NCI-H2029 (cell line): ENCODE data around the gene FARP1.
A peak's percentile ranks its signal among the peaks of the same experiment; 100 is the strongest.
"Not testable (repeated sequence)": the region's sequence is repeated elsewhere in the genome, so short reads cannot be mapped to it uniquely, and the experiment has no call there.

Source experiments
- DNase-seq: peaks from one replicate; lab custom pipeline; 2025; lab: John Stamatoyannopoulos, UW

Gene FARP1

GRCh38 chr13:98263841-98264240 lies 120.9 kb downstream of the FARP1 start:
- DNase-seq, result no peak

DNA sequence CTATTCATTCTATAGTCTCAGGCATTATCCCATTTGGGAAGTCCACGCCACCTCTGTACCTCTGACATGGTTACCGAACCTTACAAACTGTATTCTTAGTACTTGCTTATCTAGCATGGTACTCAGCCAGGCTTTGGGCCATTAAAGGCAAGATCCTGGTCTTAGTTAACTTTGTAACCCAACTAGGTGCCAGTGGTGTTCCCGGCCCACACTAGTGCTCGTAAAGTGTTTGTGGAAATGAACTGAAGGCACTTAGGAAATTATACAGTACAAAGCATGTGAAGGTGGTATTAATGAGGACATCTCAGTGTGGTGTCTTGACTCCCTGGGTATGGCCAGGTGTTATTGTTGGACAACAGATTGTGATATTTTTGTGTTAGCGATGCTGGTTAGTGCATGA lies 122.0 kb downstream of the FARP1 start:
- no peak for DNase-seq

DNA sequence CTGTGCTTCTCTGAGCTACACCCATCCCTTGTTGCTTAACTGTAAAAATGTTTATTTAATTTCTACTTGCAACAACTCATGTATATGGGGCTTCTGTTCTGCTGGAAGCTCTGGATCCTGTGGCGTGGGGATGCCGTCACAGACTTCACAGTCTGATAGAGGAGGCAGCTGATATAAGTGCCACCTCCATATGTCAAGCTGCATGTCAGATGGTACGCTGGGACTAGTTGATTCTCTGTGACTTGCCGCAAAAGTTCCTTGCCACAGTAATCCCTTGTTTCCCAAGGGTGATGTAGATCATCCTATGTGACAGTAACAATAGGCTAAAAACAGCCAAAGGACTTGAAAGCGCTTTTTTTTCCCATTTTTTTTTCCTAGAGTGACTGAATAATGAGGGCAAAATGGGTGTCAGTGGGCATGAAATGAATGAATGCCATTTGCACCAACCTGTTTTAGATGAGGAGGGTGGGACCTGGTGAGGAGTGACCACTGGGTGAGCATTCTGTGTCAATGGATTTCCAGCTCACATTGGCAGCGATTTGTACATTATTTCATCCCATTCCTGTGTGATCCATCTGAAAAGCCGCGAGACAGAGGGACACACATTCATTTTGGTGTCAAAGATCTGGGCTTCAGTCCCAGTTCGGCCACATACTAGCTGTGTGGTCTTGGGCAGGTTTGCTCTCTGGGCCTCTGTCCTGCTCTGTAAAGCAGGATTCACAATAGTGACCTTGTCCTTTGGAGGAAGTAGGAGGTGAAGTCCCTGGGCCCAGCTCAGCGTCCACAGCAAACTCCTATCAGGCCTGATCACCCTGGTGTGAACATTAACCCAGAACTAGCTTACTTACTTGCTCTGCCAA lies 123.0 kb downstream of the FARP1 start:
- DNase-seq, result no peak

DNA sequence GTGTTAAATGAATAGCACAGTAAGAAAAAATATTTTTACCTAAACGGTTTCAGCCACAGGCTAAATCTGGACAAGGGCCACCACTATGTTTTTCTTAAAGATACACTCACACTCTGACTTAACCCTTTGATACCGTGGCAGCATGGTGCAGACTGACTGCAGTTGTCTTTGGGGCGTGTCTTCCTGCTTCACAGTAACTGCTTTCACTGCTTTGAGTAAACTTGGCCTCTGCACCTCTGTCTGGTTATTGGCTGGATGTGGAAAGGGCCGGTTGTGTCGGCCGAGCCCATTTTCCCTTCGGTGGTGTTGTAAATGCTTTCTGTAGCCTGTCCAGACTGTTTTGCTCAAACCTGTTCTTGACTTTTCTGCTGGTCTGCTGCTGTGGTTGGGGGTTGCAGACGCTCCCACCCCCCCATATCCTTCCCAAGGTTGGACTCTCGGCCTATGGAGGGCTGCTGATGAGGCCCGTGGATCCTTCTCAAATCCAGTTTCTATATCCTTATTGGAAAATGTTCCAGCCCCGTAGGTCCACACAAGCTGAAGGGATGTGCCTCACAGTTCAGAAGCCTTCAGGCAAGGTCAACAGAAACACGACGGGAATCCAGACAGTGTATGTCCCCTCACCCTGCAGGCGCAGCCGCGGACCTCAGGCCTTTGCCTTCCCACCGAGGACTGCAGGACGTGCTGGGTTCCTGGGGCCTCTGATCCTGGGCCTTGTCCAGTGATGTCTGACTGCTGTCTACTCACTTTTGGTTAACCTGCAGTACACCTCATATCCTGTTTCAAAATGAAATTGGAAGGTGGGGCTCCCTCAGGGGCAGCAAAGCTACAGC lies 124.4 kb downstream of the FARP1 start:
- DNase-seq, result no peak

GRCh38 chr13:98269386-98269785 lies 126.5 kb downstream of the FARP1 start:
- no peak for DNase-seq

- DNase-seq, result no peak
These were observed 127.9 kb downstream of the FARP1 start for GRCh38 chr13:98270819-98271218.

DNA sequence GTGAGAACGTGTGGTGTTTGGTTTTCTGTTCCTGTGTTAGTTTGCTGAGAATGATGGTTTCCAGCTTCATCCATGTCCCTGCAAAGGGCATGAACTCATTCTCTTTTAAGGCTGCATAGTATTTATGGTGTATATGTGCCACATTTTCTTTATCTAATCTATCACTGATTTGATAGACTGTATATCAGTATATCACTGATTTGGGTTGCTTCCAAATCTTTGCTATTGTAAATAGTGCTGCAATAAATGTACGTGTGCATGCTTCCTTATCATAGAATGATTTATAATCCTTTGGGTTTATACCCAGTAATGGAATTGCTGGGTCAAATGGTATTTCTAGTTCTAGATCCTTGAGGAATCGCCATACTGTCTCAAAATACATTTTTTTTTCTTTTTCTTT lies 128.8 kb downstream of the FARP1 start:
- DNase-seq, result not testable (repeated sequence)

DNA sequence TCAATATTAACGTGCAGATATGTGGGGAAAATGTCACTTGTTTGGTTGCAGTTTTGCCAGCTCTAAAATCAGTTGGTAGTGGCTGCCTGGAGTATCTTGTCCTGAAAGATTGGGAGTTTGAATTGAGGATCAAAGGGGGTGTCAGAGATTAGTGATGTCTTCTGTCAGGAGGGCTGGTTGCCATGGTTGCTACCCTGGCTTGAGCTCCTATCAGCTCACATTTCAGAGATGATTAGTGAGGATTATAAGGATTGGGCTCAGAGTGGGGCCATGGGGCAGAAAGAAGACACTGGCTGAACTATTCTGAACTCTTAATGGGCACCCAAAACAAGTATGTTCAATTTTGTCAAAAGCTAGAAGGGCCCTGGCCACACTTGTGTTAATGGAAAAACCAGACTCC lies 129.7 kb downstream of the FARP1 start:
- DNase-seq, result no peak

DNA sequence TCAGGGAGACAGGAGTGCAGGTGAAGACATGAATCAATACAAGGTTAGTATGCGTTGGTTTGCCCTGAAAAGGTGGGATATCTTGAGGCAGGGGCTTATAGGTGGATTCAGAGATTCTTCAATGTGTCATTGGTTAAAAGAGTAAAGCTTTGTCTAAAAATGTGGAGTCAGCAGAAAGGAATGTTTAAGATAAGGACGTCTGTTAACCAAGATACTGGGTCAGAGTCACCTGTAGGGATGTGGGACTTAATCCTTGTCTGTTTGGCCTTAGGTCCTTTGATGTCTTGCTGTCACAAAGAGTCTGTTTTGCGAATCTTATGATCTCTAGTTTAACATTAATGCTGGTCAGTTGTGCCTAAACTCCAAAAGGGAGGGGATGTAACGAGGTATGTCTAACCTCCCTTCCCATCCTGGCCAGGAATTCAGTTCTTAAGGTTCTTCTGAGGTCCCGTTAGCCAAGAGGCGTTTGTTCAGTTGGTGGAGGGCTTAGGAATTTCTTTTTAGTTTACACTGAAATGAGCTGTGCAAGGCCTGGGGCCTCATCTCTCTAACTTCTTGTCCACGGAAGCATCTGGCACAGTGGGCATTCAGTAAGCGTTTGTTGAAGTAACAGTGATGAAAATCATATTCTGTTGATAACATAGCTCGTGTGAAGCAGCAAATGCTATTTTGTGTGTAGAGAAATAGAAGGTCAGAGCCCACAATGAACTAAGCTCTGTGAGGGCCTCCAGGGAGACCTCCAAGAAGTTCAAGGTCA lies 130.4 kb downstream of the FARP1 start:
- no peak for DNase-seq

- no peak for DNase-seq
These were observed 131.2 kb downstream of the FARP1 start for GRCh38 chr13:98273824-98274742.

DNA sequence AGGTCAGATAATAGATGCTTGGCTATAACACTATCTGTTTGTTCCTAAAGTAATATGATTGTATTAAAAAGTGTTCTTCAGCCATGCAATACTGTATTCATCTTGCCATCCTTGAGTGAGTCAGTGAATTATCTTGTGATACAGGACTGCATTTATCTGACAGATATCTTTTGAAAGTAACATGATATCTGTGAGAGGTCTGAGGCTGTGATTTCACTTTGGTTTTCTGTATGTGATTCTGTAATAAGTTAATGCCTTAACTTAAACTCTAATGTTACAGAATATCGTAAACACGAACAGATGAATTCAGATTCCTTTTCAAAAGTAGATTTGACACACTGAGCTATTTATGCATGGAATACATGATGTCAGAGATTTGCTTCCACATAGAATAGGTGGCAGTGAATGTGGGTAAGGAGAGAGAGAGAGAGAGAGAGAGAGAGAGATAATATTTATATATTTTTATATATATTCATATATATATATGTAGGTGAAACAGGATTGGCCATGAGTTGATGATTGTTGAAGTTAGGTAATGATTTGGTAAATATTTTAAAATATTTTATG lies 132.1 kb downstream of the FARP1 start:
- DNase-seq, result no peak

DNA sequence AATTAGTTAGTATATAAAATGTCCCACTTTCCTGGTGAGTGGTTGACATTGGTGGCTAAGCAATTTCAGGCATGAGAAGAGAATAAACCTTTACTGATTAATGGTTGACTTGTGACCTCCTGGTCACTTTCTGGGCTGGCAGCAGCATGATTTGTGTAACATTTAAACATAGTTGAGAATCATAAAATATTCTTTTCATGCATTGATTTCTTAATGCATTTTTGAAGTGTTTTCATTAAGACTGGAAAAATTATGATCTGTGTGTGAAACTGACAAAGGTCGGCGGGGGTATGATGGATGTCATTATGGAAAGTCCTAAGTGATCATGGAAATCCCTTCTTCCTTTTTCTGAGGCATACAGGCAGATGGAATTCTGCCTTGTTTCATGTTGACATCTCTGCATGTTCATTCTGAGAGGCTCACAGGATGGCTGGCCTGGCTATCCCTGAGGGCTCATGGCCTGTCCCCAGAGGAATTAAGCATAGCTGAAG lies 132.8 kb downstream of the FARP1 start:
- no peak for DNase-seq

DNA sequence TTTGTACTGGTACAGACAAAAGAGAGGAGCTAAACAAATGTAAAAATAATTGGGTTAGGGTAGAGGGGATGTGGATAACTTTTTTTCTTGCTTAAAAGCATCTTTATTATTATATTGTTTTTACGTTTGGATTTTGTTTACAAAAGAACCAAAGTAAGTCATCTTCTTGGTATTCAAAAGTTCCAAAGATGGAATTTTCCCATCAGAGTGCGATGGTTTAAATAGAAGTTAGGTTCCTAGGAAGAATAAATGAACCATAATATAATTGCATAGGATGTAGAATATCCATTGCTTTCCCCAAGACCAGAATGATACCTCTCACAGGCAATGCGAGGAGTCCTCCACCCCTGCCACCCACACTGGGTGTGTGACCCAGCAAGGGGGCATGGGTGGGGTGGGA lies 133.6 kb downstream of the FARP1 start:
- DNase-seq, result no peak

- no peak for DNase-seq
These were observed 135.3 kb downstream of the FARP1 start for GRCh38 chr13:98278068-98278724.

- DNase-seq, result peak; percentile 50
These were observed 136.7 kb downstream of the FARP1 start for GRCh38 chr13:98279473-98280175.

DNA sequence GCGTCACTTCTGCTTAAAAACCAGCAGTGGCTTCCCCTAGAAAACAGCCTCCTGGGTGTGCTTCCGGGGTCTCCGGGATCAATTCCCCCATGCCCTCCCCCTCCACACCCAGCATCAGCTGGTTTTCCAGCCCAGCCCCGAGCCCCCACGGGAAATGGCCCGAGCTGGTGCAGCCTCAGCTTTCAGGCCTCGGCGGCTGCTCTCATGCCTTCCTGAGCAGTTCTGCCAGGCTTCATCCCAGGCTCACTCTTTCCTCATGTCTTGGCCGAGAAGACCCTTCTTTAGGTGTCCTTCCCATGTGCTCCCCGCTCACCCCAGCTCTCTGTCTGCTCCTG lies 137.2 kb downstream of the FARP1 start:
- DNase-seq, result no peak

DNA sequence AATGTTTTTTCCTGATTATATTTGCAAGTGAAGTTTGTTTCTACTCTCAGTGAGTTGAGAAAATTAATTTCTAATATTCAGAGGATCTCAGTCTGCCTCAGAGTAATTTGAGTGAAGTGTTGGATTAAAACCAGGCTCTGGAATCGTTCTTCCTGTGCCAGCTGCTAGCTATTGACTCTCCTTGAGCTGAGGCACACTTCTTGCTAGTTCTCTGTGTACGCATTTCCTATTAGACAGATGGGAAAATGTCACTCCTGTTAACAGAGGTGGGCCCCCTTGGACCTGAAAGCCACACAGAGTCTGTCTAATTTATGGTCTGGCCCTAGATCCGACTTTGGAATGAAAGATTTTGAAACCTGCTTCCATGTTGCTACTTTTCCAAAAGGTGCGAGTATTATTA lies 141.8 kb downstream of the FARP1 start:
- no peak for DNase-seq

DNA sequence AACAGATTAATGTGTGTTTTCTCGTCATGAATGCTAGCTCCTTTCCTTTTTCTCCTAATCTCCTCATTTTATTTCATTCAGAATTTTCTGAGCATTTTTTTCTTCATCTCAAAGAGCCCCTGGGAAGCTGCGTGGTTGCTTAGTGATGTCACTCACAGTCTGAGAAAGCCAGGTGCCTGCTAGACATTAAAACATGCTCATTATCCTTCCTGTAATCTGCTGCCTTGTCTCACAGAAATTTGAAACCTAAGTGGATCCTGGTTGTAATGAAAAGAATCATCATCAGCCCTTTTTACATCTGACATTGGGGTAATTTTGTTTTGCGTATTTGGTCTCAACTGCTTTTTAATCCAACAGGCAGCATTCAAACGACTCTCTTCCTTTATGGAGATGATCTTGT lies 142.4 kb downstream of the FARP1 start:
- peak; percentile 48 for DNase-seq

DNA sequence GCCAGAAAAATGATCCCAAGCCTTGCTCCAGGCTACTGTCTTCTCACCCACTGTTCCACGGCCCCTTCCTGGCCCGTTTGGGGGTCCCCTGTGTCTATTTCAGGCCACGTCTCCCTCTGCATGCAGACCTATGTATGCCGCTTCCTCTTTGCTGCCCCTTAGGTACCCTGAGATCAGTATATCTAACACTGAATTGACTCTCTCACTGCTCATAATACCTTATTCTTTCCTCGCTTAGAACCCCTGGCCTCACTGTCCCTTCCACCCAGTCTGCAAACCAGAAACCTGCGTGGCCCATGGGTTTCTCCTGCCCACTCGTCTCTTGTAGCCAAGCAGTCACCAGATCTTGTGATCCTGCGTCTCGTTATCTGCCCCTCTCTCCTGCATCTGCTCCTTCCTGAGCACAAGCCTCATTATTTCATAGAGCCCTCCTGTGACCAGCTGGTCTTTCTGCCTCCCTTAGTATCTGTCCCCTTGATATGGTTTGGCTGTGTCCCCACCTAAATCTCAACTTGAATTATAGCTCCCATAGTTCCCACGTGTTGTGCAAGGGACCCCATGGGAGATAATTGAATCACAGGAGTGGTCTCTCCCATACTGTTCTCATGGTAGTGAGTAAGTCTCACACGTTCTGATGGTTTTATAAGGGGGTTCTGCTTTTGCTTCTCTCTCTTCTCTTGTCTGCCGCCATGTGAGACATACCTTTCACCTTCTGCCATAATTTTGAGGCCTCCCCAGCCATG lies 143.1 kb downstream of the FARP1 start:
- DNase-seq, result no peak
